ENCODE measurements around the gene CAMP. TPM values are rescaled to one million over a fixed set of nuclear protein-coding genes. Genes with fewer than 3 reads are reported as not detected.
A peak's percentile ranks its signal among the peaks of the same experiment; 100 is the strongest.

Gene CAMP
- total RNA-seq, 1 donor from 2014 or later, result not detected

GRCh38 chr3:48189321-48189720 lies 34.0 kb upstream of the CAMP start:
- DNase-seq (ENCODE audit: low spot score), result no peak
- Mint-ChIP-seq H3K27me3 (ENCODE audit: low read depth) (no peaks in the 10 kb centered on the region), H3K36me3 (ENCODE audit: low read depth) (peaks cover 1% of the 10 kb centered on the region), H3K4me1 (ENCODE audit: low read depth) (peaks cover 12% of the 10 kb centered on the region), H3K9me3 (ENCODE audit: low read depth) (no peaks in the 10 kb centered on the region), H3K4me3 (ENCODE audit: unreplicated experiment) (no peak overlapping the region), H3K27ac (ENCODE audit: unreplicated experiment) (no peak overlapping the region)
- TF ChIP-seq CTCF (IDR thresholded peaks at IDR 0.05), result no peak

GRCh38 chr3:48190911-48191310 lies 32.4 kb upstream of the CAMP start:
- DNase-seq (ENCODE audit: low spot score), result no peak
- Mint-ChIP-seq H3K4me3 (ENCODE audit: unreplicated experiment) (no peak overlapping the region), H3K27me3 (ENCODE audit: low read depth) (no peaks in the 10 kb centered on the region), H3K27ac (ENCODE audit: unreplicated experiment) (no peak overlapping the region), H3K9me3 (ENCODE audit: low read depth) (no peaks in the 10 kb centered on the region), H3K4me1 (ENCODE audit: low read depth) (peaks cover 11% of the 10 kb centered on the region), H3K36me3 (ENCODE audit: low read depth) (no peaks in the 10 kb centered on the region)
- no peak for TF ChIP-seq CTCF (IDR thresholded peaks at IDR 0.05)

- Mint-ChIP-seq H3K9me3 (ENCODE audit: low read depth) (no peaks in the 10 kb centered on the region), H3K4me1 (ENCODE audit: low read depth) (no peaks in the 10 kb centered on the region), H3K4me3 (ENCODE audit: unreplicated experiment) (no peak overlapping the region), H3K27me3 (ENCODE audit: low read depth) (no peaks in the 10 kb centered on the region), H3K36me3 (ENCODE audit: low read depth) (no peaks in the 10 kb centered on the region), H3K27ac (ENCODE audit: unreplicated experiment) (no peak overlapping the region)
- DNase-seq (ENCODE audit: low spot score), result no peak
- TF ChIP-seq CTCF (IDR thresholded peaks at IDR 0.05), result peak; percentile 86
Observed at GRCh38 chr3:48194446-48195071, 28.7 kb upstream of the CAMP start.

- H3K9me3 Mint-ChIP-seq (ENCODE audit: low read depth), result no peaks in the 10 kb centered on the region
Observed at GRCh38 chr3:48196611-48197010, 26.7 kb upstream of the CAMP start.

GRCh38 chr3:48199117-48199516 lies 24.2 kb upstream of the CAMP start:
- Mint-ChIP-seq H3K27ac (ENCODE audit: unreplicated experiment) (no peak overlapping the region), H3K4me3 (ENCODE audit: unreplicated experiment) (no peak overlapping the region), H3K27me3 (ENCODE audit: low read depth) (no peaks in the 10 kb centered on the region), H3K4me1 (ENCODE audit: low read depth) (no peaks in the 10 kb centered on the region), H3K9me3 (ENCODE audit: low read depth) (no peaks in the 10 kb centered on the region), H3K36me3 (ENCODE audit: low read depth) (no peaks in the 10 kb centered on the region)
- no peak for DNase-seq (ENCODE audit: low spot score)
- no peak for TF ChIP-seq CTCF (IDR thresholded peaks at IDR 0.05)

More at GRCh38 chr3:48196611-48197010, 26.7 kb upstream of the CAMP start:
- no peak for DNase-seq (ENCODE audit: low spot score)
- H3K36me3 Mint-ChIP-seq (ENCODE audit: low read depth), result no peaks in the 10 kb centered on the region
- no peak overlapping the region for H3K27ac Mint-ChIP-seq (ENCODE audit: unreplicated experiment)
- no peaks in the 10 kb centered on the region for H3K27me3 Mint-ChIP-seq (ENCODE audit: low read depth)
- no peaks in the 10 kb centered on the region for H3K4me1 Mint-ChIP-seq (ENCODE audit: low read depth)
- H3K4me3 Mint-ChIP-seq (ENCODE audit: unreplicated experiment), result no peak overlapping the region
- no peak for TF ChIP-seq CTCF (IDR thresholded peaks at IDR 0.05)

Data from chondrocyte (in vitro differentiated cells).